Kidney epithelial cell (primary cell): ENCODE data around the gene HDAC7. TPM values are rescaled to one million over a fixed set of nuclear protein-coding genes. Genes with fewer than 3 reads are reported as not detected.

Experiments used
- DNase-seq: peaks from one replicate; pipeline ENCODE4 v3.0.0-alpha.2; 2010; ENCODE audit warnings: low read depth
- H3K27me3 ChIP-seq: 2 replicates; pipeline ENCODE4 v1.6.0; 2011; ENCODE audit warnings: low read length; ENCODE audit not compliant: control insufficient read depth, insufficient read depth
- H3K36me3 ChIP-seq: 2 replicates; pipeline ENCODE4 v1.5.1; 2011; ENCODE audit warnings: low read length; ENCODE audit not compliant: control insufficient read depth, insufficient read depth
- H3K4me3 ChIP-seq: 2 replicates; pipeline ENCODE4 v1.5.1; 2011; ENCODE audit warnings: low read depth, mild to moderate bottlenecking, control low read depth, low read length
- total RNA-seq: library from RNA; depleted of rRNA; stranded (reverse); fragments of >200 nt; gene quantifications from 2 replicates; pipeline ENCODE4 v1.2.3, GENCODE V29; 2015
- TF ChIP-seq, protein P1 (sequence below): IDR thresholded peaks from 2 replicates; pipeline ENCODE4 v1.5.1; 2011; ENCODE audit warnings: mild to moderate bottlenecking, moderate library complexity, low read length, control low read depth, inconsistent platforms; ENCODE audit not compliant: insufficient read depth, poor library complexity, severe bottlenecking

The HDAC7 gene
- total RNA-seq, 1 donor from 2014 or later: 52.1 TPM

DNA sequence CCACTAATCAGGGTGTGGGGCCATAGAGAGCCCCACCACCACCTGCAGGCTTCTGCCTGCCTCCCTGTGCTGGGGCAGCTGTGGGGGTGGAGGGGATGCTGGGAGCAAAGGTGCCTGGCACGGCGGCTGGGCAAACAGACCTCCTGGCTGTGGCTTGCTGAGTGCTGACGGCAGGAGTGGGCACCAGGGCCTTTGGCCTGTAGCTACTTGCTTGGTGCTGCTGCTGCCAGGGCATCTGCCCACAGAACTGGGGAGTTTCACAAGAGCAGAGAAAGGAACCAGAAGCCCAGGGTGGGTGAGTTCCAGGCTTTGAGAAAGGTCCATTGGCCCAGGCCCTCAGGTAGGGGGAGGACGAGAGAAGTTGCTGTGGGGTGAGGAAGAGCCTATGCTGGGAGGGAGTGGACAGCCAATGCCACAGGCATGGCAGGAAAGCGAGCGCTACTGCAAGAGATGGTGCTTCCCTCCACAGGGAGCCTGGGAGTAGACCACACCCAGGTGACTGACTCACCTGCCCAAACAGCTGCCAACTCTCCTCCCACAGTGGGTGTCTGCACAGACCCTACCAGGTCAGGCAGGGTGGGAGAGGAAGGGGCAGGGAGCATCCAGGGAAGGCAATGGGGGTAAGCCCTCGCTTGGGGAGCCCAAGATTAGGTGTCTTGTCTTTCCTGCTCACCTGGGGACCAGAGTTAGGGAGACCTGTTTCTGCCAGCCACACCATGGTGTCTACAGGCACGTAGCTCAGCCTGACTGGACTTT lies 39.0 kb upstream of the HDAC7 start:
- TF ChIP-seq, protein P1, sequence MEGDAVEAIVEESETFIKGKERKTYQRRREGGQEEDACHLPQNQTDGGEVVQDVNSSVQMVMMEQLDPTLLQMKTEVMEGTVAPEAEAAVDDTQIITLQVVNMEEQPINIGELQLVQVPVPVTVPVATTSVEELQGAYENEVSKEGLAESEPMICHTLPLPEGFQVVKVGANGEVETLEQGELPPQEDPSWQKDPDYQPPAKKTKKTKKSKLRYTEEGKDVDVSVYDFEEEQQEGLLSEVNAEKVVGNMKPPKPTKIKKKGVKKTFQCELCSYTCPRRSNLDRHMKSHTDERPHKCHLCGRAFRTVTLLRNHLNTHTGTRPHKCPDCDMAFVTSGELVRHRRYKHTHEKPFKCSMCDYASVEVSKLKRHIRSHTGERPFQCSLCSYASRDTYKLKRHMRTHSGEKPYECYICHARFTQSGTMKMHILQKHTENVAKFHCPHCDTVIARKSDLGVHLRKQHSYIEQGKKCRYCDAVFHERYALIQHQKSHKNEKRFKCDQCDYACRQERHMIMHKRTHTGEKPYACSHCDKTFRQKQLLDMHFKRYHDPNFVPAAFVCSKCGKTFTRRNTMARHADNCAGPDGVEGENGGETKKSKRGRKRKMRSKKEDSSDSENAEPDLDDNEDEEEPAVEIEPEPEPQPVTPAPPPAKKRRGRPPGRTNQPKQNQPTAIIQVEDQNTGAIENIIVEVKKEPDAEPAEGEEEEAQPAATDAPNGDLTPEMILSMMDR: no peak
- Histone ChIP-seq H3K4me3 (no peak overlapping the region), H3K27me3 (no peaks in the 10 kb centered on the region), H3K36me3 (no peaks in the 10 kb centered on the region)
- no peak for DNase-seq

DNA sequence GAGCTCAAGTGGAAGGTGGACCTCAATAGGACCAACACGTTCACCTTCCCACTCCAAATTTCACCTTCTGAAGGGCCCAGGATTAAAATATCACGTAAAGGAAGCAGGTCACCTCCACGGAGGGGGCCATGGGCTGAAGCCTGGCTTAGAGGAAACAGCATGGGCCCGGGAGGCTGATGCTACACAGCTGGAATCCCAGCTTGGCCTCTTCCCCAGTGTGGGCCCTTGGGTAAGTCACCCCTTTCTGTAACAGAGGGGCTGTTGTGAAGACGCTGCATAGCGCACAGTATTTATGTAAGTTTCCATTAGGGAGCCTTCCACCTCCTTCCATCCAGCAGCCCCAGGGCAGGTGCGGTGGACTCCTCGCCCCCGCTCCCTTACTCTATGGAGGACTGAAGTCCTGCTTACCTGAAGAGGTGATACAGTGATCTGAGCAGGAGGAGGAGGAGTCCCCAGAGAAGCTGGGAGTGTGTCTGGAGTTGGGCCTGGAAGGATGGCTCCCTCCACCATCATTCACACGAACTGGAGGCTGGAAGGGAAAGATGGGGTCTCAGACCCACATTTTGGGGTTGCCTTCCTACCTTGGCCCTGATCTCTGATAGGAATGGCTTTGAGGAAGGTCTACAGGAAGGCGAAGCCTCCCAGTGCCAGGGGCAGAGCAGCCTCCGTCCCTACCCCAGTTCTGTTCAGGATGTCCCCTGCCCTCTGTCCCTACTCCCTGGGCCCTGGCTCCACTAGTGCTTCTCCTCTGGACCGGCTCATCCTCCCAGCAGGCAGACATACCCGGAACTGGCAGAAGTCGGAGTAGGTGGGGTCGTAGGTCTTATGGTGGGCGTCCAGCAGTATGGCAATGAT lies 37.2 kb upstream of the HDAC7 start:
- no peaks in the 10 kb centered on the region for H3K36me3 ChIP-seq
- no peak for DNase-seq
- H3K27me3 ChIP-seq: no peaks in the 10 kb centered on the region
- no peak overlapping the region for H3K4me3 ChIP-seq
- TF ChIP-seq, protein P1: no peak

DNA sequence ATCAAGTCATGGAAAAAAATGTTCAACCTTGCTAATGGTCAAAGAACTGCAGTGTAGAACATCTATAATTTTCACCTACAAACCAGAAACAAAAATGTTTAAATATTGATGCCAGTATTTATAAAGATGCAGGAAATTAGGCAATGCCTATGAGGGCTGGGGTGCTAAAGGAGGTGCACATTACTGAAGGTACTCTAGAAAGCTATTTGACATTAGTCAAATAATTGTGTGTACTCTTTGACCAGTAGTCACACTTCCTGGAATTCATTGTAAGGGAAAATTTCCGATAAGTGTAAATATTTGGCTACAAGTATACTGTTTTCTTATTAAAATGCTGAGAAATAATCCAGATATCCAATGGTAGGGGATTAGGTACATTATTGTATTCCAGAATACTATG lies 36.4 kb upstream of the HDAC7 start:
- Histone ChIP-seq H3K4me3 (no peak overlapping the region), H3K27me3 (no peaks in the 10 kb centered on the region), H3K36me3 (no peaks in the 10 kb centered on the region)
- TF ChIP-seq, protein P1: no peak
- no peak for DNase-seq

DNA sequence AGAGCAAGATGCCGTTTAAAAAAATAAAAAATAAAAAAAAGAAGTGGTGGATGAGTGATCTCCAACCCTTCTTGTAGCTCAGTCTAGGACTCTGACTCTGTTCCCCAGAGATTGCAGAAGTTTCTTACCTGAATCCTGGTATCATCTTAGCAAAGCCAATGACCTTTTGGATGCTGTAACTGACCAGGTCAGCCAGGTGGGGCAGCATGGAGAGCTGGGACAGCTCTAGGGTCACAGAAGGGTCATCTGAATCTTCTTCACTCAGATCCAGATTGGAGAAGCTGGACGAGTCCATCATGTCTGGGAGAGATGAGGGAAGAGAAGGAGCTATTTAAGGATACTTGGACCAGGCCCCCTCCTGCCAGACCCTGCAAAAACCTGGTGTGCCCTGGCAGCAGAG lies 35.8 kb upstream of the HDAC7 start:
- Histone ChIP-seq H3K4me3 (no peak overlapping the region), H3K36me3 (no peaks in the 10 kb centered on the region), H3K27me3 (no peaks in the 10 kb centered on the region)
- TF ChIP-seq, protein P1: no peak
- no peak for DNase-seq

DNA sequence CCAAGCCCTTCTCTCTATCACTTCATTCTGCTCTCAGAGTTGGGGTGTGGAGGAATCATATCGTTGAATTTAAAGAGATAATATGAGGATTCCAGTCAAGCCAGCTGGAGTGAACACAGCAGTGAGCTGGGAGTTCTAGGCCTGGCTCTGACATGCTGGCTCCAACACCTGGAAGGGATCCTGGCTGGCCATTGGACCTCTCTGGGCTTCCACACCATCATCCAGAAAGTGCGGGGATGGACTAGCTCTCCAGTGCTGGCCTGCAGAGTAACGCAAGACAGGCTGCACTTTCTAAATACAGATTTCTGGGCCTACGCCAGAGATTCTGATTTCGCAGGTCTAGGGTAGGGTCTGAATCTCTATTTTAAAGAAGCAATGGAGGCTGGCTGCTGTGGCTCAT lies 34.8 kb upstream of the HDAC7 start:
- Histone ChIP-seq H3K36me3 (no peaks in the 10 kb centered on the region), H3K4me3 (no peak overlapping the region), H3K27me3 (no peaks in the 10 kb centered on the region)
- DNase-seq: no peak
- TF ChIP-seq, protein P1: no peak
